Measurements from ENCODE around the gene ORAI2.
A peak's percentile ranks its signal among the peaks of the same experiment; 100 is the strongest.

ORAI2 gene

DNA sequence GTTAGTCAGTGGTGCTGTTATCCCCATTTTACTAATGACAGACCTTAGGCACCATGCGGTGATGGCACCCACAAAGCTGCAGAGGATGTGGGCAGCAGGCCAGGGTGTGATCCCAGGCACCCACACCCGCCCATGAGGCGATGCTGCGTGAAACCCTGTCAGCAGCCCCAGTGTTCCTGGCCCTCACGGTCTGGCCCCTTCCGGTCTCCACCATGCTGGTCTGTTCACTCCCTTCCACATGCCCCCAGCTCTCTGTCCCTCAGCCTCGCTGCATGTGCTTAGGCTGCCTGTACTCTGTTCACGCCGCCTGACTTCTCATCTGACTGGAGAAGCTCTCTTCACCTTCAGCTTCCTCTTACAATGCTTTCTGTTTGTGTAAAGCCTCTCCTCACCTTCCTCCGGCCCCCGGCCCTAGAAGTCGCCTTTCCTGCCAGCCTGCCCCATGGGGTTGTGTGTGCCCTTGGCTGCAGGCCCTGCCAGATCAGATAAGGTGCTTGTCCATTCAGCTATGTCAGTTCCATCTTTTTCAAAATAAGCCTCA is 17.6 kb upstream of the ORAI2 start:
- peak; percentile 29 for DNase-seq

DNA sequence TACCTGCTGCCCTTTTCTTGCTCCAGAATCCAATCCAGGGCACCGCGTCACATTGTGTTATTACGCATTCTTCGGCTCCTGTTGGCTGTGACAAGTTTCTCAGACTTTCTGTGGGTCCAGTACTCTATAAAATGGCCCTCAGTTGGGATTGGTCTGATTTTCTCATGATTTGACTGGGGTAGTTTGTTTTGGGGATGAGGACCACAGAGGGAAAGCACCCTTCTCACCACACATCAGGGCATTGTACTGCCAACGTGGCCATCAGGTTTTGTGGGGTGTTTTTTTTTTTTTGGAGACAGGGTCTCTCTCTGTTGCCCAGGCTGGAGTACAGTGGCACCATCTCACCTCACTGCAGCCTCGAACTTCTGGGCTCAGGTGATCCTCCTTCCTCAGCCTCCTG is 17.0 kb upstream of the ORAI2 start:
- DNase-seq = no peak

DNA sequence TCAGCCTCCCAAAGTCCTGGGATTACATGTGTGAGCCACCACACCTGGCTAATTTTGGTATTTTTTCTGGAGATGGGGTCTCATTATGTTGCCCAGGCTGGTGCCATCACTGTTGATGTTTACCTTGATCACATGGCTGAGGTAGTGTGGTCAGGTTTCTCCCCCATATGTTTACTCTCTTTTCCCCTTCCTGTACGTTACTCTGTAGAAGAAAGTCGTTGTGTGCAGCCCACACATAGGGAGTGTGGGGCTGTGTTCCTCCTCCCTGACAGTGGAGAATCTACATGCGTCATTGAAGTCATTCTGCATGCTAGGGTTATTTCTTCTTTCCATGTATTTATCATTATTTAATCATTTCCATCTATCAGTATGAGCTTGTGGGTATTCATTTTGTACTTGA is 16.3 kb upstream of the ORAI2 start:
- DNase-seq = no peak

- no peak for DNase-seq
Measured at GRCh38 chr7:102418592-102418991, 14.8 kb upstream of the ORAI2 start.

DNA sequence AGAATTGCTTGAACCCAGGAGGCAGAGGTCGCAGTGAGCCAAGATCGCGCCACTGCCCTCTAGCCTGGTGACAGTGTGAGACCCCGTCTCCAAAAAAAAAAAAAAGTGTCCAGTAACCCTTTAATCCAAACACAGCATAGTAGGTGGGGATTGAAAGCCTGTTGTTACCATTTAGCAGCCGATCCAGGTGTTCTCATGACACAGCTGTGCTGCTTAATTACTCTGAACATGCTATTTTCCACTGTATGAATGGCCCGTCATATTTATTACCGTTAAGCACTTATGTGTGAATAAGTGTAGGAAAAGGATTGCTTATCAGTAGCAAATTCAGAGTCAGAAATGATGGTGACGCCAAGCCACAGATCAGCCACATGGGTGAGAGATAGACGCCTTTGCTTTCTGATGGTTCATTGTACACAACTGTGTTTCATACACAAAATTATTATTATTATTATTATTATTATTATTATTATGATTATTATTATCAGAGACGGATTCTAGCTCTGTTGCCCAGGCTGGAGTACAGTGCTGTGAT is 11.6 kb upstream of the ORAI2 start:
- DNase-seq = no peak

- no peak for DNase-seq
Measured at GRCh38 chr7:102424129-102424551, 9.2 kb upstream of the ORAI2 start.

- DNase-seq = no peak
Measured at GRCh38 chr7:102424787-102425218, 8.6 kb upstream of the ORAI2 start.

- peak; percentile 82 for DNase-seq
Measured at GRCh38 chr7:102425639-102426267, 7.6 kb upstream of the ORAI2 start.

GRCh38 chr7:102426268-102427018 is 6.9 kb upstream of the ORAI2 start:
- peak; percentile 49 for DNase-seq

GRCh38 chr7:102427019-102427405 is 6.4 kb upstream of the ORAI2 start:
- no peak for DNase-seq

- no peak for DNase-seq
Measured at GRCh38 chr7:102429141-102429899, 4.1 kb upstream of the ORAI2 start.

- DNase-seq = peak; percentile 61
Measured at GRCh38 chr7:102431617-102432298, 1.6 kb upstream of the ORAI2 start.

- no peak for DNase-seq
Measured at GRCh38 chr7:102432442-102433218, 745 bp upstream of the ORAI2 start.

- DNase-seq = peak; percentile 7
Measured at GRCh38 chr7:102434039-102434486, 688 bp downstream of the ORAI2 start.

DNA sequence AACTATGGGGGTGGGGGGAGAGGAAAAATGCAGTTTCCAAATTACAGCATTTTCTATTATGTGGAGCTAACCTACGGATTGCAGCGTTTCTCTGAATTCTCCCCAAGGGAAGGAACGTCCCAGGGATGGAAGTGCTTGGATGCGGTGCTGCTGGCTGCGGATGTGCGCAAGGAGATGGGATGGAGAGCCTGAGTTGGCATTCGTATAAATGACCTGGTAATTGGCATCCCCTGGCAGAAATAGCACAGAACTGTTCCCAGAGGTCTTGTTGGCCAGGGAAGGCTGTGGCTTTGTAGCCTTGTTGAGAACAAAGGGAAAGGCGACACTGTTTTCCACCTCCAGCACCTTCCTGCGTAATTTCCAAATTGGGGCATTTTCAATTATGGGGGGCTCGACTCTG is 2.7 kb downstream of the ORAI2 start:
- DNase-seq = no peak

- DNase-seq = no peak
Measured at GRCh38 chr7:102439963-102440795, 6.8 kb downstream of the ORAI2 start.

DNA sequence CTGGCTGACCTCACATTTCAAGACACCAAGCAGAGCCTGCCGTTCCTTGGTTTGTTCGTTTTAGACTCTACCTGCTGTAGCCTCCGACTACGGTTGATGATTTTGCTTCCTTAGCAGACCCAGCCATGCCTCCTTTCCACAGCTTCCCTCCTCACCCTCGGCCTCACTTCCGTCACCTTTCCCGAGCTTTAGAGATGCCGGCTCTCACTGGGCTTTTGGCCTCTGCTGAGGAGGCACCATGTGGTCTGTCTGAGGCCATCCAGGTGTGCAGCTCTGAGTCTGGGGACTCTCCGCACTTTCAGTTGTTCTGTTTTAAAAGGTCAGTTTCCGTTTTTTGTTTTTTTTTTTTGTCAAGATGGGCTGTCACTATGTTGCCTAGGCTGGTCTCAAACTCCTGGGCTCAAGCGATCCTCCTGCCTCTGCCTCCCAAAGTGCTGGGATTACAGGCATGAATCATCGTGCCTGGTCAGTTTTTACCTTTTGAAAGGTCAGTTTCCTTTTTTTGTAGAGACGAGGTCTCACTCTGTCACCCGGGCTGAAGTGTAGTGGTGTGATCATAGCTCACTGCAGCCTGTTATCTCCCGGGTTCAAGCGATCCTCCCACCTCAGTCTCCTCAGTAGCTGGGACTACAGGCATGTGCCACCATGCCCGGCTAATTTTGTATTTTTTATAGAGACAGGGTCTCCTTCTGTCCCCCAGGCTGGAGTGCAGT is 11.7 kb downstream of the ORAI2 start:
- no peak for DNase-seq

GRCh38 chr7:102445674-102446071 is 12.3 kb downstream of the ORAI2 start:
- DNase-seq = no peak

- no peak for DNase-seq
Measured at GRCh38 chr7:102446387-102447156, 13.2 kb downstream of the ORAI2 start.

All from effector CD4-positive, alpha-beta T cell (primary cell).